Neural cell (in vitro differentiated cells): ENCODE data around the gene RD3L. TPM values are rescaled to one million over a fixed set of nuclear protein-coding genes. Genes with fewer than 3 reads are reported as not detected.

ENCODE experiments used
- H2AFZ ChIP-seq: fragments of 200-600, 300-800 bp; sonication (generic), shearing (Covaris generic); 2 replicates; pipeline ENCODE4 v1.6.0; 2014; ENCODE audit warnings: low read depth, mild to moderate bottlenecking, antibody characterized with exemption, low read length, moderate library complexity
- H3F3A ChIP-seq: fragments of 200-600 bp; shearing (Covaris generic); 2 replicates; pipeline ENCODE4 v1.6.1; 2016; ENCODE audit warnings: mild to moderate bottlenecking, moderate library complexity, mixed read lengths, antibody characterized with exemption, low read length; ENCODE audit not compliant: insufficient read depth, poor library complexity, severe bottlenecking
- H3K27ac ChIP-seq: fragments of 200-600, 300-800 bp; sonication (generic), shearing (Covaris generic); 2 replicates; pipeline ENCODE4 v1.5.1; 2014; ENCODE audit warnings: mild to moderate bottlenecking, low read length, moderate library complexity
- H3K27me3 ChIP-seq: fragments of 300-800, 200-600 bp; sonication (generic), shearing (Covaris generic); 2 replicates; pipeline ENCODE4 v1.6.0; 2014; ENCODE audit warnings: mild to moderate bottlenecking, low read depth, low read length, moderate library complexity; ENCODE audit not compliant: insufficient read depth
- H3K36me3 ChIP-seq: fragments of 300-800, 200-600 bp; sonication (generic), shearing (Covaris generic); 2 replicates; pipeline ENCODE4 v1.5.1; 2014; ENCODE audit warnings: mild to moderate bottlenecking, antibody characterized with exemption, low read length, moderate library complexity; ENCODE audit not compliant: insufficient read depth
- H3K4me2 ChIP-seq: fragments of 300-800, 200-600 bp; sonication (generic), shearing (Covaris generic); 2 replicates; pipeline ENCODE4 v1.6.0; 2014; ENCODE audit warnings: mild to moderate bottlenecking, low read length
- H3K4me3 ChIP-seq: fragments of 300-800, 200-600 bp; sonication (generic), shearing (Covaris generic); 2 replicates; pipeline ENCODE4 v1.5.1; 2014; ENCODE audit warnings: mild to moderate bottlenecking, low read length, moderate library complexity
- H3K79me2 ChIP-seq: fragments of 200-600 bp; shearing (Covaris generic); replicated peaks from 2 replicates; pipeline ENCODE4 v1.6.0; 2014; ENCODE audit warnings: mild to moderate bottlenecking, low read length, moderate library complexity; ENCODE audit not compliant: insufficient read depth
- H3K9ac ChIP-seq: fragments of 300-800, 200-600 bp; sonication (generic), shearing (Covaris generic); 2 replicates; pipeline ENCODE4 v1.6.1; 2016; ENCODE audit warnings: mild to moderate bottlenecking, low read length, mixed read lengths
- H3K9me2 ChIP-seq: fragments of 200-600 bp; shearing (Covaris generic); 2 replicates; pipeline ENCODE4 v1.6.1; 2016; ENCODE audit warnings: mild to moderate bottlenecking, low read length, mixed read lengths; ENCODE audit not compliant: insufficient read depth
- H3K9me3 ChIP-seq: fragments of 200-600, 300-800 bp; sonication (generic), shearing (Covaris generic); 2 replicates; pipeline ENCODE4 v1.6.1; 2016; ENCODE audit warnings: mild to moderate bottlenecking, mixed run types, low read length, moderate library complexity, mixed read lengths
- H4K20me1 ChIP-seq: fragments of 200-600 bp; shearing (Covaris generic); 2 replicates; pipeline ENCODE4 v1.6.1; 2016; ENCODE audit warnings: mild to moderate bottlenecking, mixed run types; ENCODE audit not compliant: insufficient read depth
- EP300 ChIP-seq: fragments of 450-650 bp; conservative IDR thresholded peaks from 2 replicates; pipeline ENCODE4 v1.6.1; 2014; ENCODE audit warnings: antibody characterized with exemption, mild to moderate bottlenecking, moderate library complexity; ENCODE audit not compliant: poor library complexity, severe bottlenecking
- EZH2 ChIP-seq: fragments of 200-600, 300-800 bp; shearing (Covaris generic), sonication (generic); IDR thresholded peaks from 2 replicates; pipeline ENCODE4 v1.6.1; 2014; ENCODE audit warnings: antibody characterized with exemption, low read length, borderline replicate concordance, mild to moderate bottlenecking; ENCODE audit not compliant: insufficient read depth, poor library complexity, severe bottlenecking
- MXI1 ChIP-seq: fragments of 450-650 bp; conservative IDR thresholded peaks from 2 replicates; pipeline ENCODE4 v1.6.1; 2014; ENCODE audit warnings: antibody characterized with exemption, mild to moderate bottlenecking; ENCODE audit not compliant: poor library complexity, severe bottlenecking
- POLR2AphosphoS5 ChIP-seq: IDR thresholded peaks from 2 replicates; pipeline ENCODE4 v1.6.1; 2012
- RAD21 ChIP-seq: fragments of 450-650 bp; conservative IDR thresholded peaks from 2 replicates; pipeline ENCODE4 v1.6.1; 2014; ENCODE audit warnings: antibody characterized with exemption, mild to moderate bottlenecking, moderate library complexity
- SMC3 ChIP-seq: fragments of 450-650 bp; conservative IDR thresholded peaks from 2 replicates; pipeline ENCODE4 v1.6.1; 2014; ENCODE audit warnings: antibody characterized with exemption, mild to moderate bottlenecking, moderate library complexity; ENCODE audit not compliant: poor library complexity
- TAF1 ChIP-seq: IDR thresholded peaks from 2 replicates; pipeline ENCODE4 v1.6.1; 2012; ENCODE audit warnings: low read depth
- polyA plus RNA-seq: library from polyadenylated mRNA; depleted of rRNA; stranded (reverse); fragments of >200 nt; gene quantifications from 2 replicates; pipeline ENCODE4 v1.2.3, GENCODE V29; 2014
- TF ChIP-seq, protein P1 (sequence below): fragments of 450-650 bp; IDR thresholded peaks from 2 replicates; pipeline ENCODE4 v1.5.1; 2014; ENCODE audit warnings: antibody characterized with exemption, mild to moderate bottlenecking, moderate library complexity; ENCODE audit not compliant: poor library complexity, severe bottlenecking
- TF ChIP-seq, protein P2 (sequence below): IDR thresholded peaks from 2 replicates; pipeline ENCODE4 v1.6.1; 2012; ENCODE audit warnings: borderline replicate concordance

Gene RD3L
- polyA plus RNA-seq, 1 donor from 2014 or later = 0.69 TPM

DNA sequence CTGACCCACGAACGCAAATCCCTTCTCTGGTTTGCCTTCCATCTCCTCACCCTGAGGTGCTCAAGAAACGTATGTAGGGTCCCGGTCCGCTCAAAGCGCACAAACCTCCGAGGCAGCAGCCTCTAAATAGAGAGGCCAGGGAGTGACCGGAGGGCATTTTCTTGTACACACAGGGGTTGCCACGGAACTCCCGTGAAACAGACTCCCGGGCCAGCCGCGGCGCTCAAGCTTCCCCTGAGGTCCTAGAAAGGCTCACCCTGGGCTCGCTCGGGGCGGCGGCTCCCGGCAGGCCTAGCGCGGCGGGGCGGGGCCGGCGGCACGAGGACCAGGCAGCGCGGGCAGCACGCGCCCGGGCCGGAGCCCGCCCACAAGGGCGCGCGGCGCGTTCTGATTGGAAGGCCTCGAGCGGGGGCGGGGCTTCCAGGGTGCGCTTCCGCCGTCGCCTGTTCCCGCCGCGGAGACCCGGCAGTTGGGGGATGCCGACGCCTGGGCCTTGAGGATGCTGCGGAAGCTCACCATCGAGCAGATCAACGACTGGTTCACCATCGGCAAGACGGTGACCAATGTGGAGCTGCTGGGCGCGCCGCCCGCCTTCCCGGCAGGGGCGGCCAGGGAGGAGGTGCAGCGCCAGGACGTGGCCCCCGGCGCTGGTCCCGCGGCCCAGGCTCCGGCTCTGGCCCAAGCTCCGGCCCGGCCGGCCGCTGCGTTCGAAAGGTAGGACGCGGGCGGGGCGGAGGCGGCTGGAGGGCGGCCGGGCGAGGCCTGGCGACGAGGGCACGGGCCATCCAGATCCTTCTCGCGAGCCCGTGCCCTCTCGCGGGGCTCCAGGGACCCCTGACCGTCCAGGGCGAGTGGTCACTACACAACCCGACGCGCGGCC is 14.1 kb downstream of the RD3L start, which contains the start of gene TDRD9:
Gene TDRD9 (plus strand): TSS at position 446 of the 880 bp plus-strand sequence. CDS start 54 bp downstream, at position 500.
- Histone ChIP-seq H3K4me3 (no peak within 1 kb of the TSS), H3K27me3 (no peaks in the 10 kb centered on the region), H3K27ac (no peak within 1 kb of the TSS), H3K36me3 (no peaks in the 10 kb centered on the region), H2AFZ (no peak within 1 kb of the TSS), H3K9me3 (no peaks in the 10 kb centered on the region), H3K9me2 (no peaks in the 10 kb centered on the region), H3K9ac (no peak within 1 kb of the TSS), H3K79me2 (no peaks in the 10 kb centered on the region), H3K4me2 (no peak within 1 kb of the TSS), H3F3A (no peaks in the 10 kb centered on the region), H4K20me1 (no peaks in the 10 kb centered on the region)
- TF ChIP-seq, protein P1, sequence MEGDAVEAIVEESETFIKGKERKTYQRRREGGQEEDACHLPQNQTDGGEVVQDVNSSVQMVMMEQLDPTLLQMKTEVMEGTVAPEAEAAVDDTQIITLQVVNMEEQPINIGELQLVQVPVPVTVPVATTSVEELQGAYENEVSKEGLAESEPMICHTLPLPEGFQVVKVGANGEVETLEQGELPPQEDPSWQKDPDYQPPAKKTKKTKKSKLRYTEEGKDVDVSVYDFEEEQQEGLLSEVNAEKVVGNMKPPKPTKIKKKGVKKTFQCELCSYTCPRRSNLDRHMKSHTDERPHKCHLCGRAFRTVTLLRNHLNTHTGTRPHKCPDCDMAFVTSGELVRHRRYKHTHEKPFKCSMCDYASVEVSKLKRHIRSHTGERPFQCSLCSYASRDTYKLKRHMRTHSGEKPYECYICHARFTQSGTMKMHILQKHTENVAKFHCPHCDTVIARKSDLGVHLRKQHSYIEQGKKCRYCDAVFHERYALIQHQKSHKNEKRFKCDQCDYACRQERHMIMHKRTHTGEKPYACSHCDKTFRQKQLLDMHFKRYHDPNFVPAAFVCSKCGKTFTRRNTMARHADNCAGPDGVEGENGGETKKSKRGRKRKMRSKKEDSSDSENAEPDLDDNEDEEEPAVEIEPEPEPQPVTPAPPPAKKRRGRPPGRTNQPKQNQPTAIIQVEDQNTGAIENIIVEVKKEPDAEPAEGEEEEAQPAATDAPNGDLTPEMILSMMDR = no peak
- no peak for TF ChIP-seq RAD21
- TF ChIP-seq SMC3 = no peak
- TF ChIP-seq POLR2AphosphoS5 = no peak
- no peak for TF ChIP-seq MXI1
- TF ChIP-seq, protein P2, sequence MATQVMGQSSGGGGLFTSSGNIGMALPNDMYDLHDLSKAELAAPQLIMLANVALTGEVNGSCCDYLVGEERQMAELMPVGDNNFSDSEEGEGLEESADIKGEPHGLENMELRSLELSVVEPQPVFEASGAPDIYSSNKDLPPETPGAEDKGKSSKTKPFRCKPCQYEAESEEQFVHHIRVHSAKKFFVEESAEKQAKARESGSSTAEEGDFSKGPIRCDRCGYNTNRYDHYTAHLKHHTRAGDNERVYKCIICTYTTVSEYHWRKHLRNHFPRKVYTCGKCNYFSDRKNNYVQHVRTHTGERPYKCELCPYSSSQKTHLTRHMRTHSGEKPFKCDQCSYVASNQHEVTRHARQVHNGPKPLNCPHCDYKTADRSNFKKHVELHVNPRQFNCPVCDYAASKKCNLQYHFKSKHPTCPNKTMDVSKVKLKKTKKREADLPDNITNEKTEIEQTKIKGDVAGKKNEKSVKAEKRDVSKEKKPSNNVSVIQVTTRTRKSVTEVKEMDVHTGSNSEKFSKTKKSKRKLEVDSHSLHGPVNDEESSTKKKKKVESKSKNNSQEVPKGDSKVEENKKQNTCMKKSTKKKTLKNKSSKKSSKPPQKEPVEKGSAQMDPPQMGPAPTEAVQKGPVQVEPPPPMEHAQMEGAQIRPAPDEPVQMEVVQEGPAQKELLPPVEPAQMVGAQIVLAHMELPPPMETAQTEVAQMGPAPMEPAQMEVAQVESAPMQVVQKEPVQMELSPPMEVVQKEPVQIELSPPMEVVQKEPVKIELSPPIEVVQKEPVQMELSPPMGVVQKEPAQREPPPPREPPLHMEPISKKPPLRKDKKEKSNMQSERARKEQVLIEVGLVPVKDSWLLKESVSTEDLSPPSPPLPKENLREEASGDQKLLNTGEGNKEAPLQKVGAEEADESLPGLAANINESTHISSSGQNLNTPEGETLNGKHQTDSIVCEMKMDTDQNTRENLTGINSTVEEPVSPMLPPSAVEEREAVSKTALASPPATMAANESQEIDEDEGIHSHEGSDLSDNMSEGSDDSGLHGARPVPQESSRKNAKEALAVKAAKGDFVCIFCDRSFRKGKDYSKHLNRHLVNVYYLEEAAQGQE = no peak
- TF ChIP-seq EZH2 = no peak
- TF ChIP-seq TAF1 = no peak
- TF ChIP-seq EP300 = no peak

DNA sequence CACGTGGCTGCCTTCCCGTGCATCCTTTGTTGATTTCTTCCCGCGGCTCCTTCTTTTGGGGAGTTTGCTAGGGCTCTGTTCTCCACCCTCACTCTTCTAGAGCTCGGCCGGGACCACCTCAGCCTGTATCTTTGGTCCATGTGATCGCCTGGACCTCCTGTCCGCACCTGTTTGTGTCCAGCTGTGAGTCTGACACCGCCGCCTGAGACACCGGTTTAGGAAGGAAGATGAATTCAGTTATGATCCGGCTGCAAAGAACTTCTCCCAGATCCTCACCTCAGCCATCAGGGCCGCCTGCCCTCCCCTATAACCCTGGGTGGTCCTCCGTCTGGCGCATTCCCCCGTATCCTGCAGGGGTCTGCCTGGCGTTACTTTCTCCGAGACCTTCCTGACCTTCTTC is 14.8 kb downstream of the RD3L start:
- Histone ChIP-seq H3K9ac (no peak overlapping the region), H3K4me3 (no peak overlapping the region), H3K4me2 (no peak overlapping the region), H3K27me3 (no peaks in the 10 kb centered on the region), H3K79me2 (no peaks in the 10 kb centered on the region), H2AFZ (no peak overlapping the region), H3K9me3 (no peaks in the 10 kb centered on the region), H3K36me3 (no peaks in the 10 kb centered on the region), H3K9me2 (no peaks in the 10 kb centered on the region), H3F3A (no peaks in the 10 kb centered on the region), H3K27ac (no peak overlapping the region), H4K20me1 (no peaks in the 10 kb centered on the region)
- TF ChIP-seq RAD21 = no peak
- TF ChIP-seq SMC3 = no peak
- no peak for TF ChIP-seq EP300
- no peak for TF ChIP-seq MXI1
- no peak for TF ChIP-seq POLR2AphosphoS5
- TF ChIP-seq, protein P2 = no peak
- no peak for TF ChIP-seq EZH2
- TF ChIP-seq, protein P1 = no peak
- no peak for TF ChIP-seq TAF1
